KOPT-K1 (cell line): ENCODE results near the gene FSD1.
"Not testable (repeated sequence)": the region's sequence is repeated elsewhere in the genome, so short reads cannot be mapped to it uniquely, and the experiment has no call there.

Experiments
- H3K27ac ChIP-seq: fragments of 200-600 bp; sonication (generic); 2 replicates; pipeline ENCODE4 v1.5.1; 2016; ENCODE audit warnings: antibody characterized with exemption, mild to moderate bottlenecking, low read depth, low read length; ENCODE audit not compliant: poor library complexity, severe bottlenecking
- H3K36me3 ChIP-seq: fragments of 200-600 bp; sonication (generic); 2 replicates; pipeline ENCODE4 v1.5.1; 2017; ENCODE audit warnings: antibody characterized with exemption, mild to moderate bottlenecking, low read length, moderate library complexity; ENCODE audit not compliant: insufficient read depth
- H3K9me3 ChIP-seq: fragments of 200-600 bp; sonication (generic); 2 replicates; pipeline ENCODE4 v1.5.1; 2017; ENCODE audit warnings: antibody characterized with exemption, low read length, mild to moderate bottlenecking; ENCODE audit not compliant: insufficient read depth, poor library complexity, severe bottlenecking

The FSD1 gene

DNA sequence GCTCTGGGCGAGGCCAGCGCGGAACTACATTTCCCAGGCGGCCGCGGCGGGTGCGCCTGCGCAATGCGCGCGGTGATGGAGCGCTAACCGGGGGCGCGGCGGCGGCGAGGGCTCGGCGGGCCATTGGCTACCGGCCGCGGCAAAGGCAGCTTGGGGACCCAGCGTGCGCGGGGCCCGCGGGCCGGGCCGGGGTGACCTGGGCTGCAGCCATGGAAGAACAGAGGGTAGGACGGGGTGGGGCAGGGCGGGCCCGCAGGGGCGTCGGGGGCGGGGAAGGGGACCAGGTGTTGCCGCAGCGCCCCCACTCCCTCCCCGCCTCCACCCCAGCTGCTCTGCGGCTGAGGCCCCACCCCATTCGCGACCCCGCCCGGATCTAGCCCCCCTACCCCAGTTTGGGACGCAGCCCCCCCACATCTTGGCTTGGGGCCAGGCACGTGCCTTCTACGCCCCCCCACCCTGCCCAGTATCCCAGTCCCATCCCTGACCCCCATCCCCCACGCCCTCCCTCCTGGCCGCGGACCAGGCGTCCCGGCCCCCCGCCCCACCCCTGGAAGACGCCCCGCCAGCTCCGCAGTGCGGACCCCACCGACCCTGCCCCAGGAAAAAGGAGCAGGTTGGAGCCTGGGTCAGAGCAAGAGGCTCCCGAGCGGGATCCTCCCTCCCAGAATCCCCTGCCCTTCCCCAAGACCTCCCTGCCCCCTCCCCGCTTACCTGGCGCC, at the start of gene FSD1:
FSD1 (plus strand) TSS at position 61 of the 719 bp plus-strand sequence; CDS start at position 210, 149 bp downstream.
- H3K9me3 ChIP-seq = no peaks in the 10 kb centered on the region
- no peak within 1 kb of the TSS for H3K27ac ChIP-seq
- H3K36me3 ChIP-seq = no peaks in the 10 kb centered on the region

DNA sequence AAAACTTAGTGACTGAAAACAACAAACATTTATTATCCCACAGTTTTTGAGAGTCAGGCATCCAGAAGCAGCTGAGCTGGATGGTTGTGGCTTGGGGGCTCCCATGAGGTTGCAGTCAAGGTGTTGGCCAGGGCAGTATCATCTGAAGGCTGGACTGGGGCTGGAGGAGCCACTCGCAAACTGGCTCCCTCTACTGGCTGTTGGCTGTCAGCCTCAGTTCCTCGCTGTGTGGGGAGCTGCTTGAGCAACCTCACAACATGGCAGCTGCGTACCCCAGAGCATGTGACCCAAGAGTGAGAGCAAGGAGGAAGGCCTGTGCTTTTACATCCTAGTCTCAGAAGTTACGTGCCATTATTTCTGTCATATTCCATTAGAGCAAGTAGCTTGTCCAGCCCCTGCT, 47.8 kb upstream of the FSD1 start:
- H3K9me3 ChIP-seq = peaks cover 17% of the 10 kb centered on the region
- H3K27ac ChIP-seq = no peak overlapping the region
- H3K36me3 ChIP-seq = peaks cover 86% of the 10 kb centered on the region

DNA sequence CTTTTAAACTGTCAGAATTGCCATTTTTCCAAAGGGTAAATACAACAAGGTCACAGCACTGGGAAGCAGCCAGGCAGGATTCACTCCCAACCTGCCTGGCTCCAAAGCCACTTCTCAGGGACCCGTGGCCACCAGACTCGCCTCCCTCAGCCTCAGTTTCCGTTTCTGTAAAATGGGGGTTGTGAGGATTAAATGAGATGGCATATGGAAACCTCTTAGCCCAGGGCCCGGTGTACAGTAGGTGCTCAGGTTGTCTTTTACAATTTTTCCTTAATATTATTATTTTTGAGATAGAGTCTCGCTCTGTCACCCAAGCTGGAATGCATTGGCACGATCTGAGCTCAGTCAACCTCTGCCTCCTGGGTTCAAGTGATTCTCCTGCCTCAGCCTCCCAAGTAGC, 47.4 kb upstream of the FSD1 start:
- H3K36me3 ChIP-seq = peaks cover 86% of the 10 kb centered on the region
- peaks cover 17% of the 10 kb centered on the region for H3K9me3 ChIP-seq
- H3K27ac ChIP-seq = no peak overlapping the region

DNA sequence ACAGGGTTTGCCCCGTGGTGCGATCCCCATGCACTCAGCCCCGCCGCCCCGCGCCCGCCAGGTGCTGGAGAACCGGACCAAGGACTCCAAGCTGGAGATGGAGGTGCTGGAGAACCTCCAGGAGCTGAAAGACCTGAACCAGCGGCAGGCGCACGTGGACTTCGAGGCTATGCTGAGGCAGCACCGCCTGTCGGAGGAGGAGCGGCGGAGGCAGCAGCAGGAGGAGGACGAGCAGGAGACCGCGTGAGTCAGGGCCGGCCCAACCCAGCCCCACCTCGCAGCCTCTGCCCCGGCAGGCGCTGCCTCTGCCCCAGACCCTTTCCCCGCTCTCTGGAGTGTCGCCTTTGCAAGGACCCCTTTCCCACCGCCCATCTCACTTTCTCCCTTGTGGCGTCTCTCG, 46.2 kb upstream of the FSD1 start:
- H3K27ac ChIP-seq = no peak overlapping the region
- H3K9me3 ChIP-seq = peaks cover 13% of the 10 kb centered on the region
- peaks cover 89% of the 10 kb centered on the region for H3K36me3 ChIP-seq

DNA sequence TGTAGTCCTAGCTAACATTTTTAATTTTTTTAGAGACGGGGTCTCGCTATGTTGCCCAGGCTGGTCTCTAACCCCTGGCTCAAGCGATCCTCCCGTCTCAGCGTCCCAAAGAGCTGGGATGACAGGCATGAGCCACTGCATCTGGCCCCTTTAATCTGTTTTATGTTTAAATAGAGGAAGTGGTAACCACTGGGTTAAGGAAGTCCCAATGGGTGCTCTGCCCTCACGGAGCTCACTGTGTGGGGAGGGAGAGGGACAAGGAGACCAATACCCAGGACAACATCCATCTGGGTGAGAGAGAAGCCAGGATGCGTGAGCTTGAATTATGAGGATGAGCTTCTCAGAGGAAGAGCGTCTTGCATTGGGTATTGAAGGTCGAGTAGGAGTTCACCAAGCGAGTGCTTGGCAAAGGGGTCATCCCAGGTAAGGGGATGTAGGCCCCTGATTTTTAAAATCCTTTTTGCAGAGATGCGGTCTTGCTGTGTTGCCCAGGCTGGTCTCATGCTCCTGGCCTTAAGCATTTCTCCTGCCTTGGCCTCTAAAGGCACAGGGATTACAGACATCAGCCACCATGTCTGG, 43.7 kb upstream of the FSD1 start:
- H3K27ac ChIP-seq = no peak overlapping the region
- H3K36me3 ChIP-seq = peaks cover 88% of the 10 kb centered on the region
- H3K9me3 ChIP-seq = no peaks in the 10 kb centered on the region

DNA sequence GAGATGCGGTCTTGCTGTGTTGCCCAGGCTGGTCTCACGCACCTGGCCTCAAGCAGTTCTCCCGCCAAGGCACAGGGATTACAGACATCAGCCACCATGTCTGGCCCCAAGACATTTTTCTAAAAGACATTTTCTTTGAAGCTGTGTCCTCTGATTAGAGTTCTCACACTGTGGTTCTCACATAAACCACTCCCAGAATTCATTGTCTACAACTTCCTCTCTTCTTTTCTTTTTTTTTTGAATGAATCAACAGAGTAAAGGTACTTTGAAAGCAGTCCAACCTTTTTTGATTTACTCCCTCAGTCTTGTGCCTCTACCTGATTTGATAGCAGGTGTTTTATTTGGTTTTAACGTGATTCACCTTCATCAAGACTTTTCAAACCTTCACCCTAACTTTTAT, 39.6 kb upstream of the FSD1 start:
- Histone ChIP-seq H3K36me3 (peaks cover 89% of the 10 kb centered on the region), H3K9me3 (no peaks in the 10 kb centered on the region), H3K27ac (peak overlapping the region; percentile 25)

DNA sequence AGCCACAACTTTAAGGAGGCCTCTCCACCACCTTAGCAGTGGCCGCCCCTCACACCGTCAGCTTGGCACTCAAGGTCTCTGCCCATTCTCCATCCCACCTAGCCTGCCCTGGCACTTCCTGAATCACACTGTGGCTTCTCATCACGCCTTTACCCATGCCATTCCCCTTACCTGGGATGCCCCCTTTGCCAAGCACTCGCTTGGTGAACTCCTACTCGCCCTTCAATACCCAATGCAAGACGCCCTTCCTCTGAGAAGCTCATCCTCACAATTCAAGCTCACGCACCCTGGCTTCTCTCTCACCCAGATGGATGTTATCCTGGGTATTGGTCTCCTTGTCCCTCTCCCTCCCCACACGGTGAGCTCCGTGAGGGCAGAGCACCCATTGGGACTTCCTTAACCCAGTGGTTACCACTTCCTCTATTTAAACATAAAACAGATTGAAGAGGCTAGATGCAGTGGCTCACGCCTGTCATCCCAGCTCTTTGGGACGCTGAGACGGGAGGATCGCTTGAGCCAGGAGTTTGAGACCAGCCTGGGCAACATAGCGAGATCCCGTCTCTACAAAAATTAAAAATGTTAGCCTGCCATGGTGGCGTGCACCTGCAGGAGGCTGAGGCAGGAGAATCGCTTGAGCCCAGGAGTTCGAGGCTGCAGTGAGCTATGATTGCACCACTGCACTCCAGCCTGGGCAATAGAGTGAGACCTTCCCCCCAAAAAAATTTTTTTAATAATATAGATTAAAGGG, 38.0 kb upstream of the FSD1 start:
- Histone ChIP-seq H3K36me3 (peaks cover 84% of the 10 kb centered on the region), H3K9me3 (no peaks in the 10 kb centered on the region), H3K27ac (no peak overlapping the region)

DNA sequence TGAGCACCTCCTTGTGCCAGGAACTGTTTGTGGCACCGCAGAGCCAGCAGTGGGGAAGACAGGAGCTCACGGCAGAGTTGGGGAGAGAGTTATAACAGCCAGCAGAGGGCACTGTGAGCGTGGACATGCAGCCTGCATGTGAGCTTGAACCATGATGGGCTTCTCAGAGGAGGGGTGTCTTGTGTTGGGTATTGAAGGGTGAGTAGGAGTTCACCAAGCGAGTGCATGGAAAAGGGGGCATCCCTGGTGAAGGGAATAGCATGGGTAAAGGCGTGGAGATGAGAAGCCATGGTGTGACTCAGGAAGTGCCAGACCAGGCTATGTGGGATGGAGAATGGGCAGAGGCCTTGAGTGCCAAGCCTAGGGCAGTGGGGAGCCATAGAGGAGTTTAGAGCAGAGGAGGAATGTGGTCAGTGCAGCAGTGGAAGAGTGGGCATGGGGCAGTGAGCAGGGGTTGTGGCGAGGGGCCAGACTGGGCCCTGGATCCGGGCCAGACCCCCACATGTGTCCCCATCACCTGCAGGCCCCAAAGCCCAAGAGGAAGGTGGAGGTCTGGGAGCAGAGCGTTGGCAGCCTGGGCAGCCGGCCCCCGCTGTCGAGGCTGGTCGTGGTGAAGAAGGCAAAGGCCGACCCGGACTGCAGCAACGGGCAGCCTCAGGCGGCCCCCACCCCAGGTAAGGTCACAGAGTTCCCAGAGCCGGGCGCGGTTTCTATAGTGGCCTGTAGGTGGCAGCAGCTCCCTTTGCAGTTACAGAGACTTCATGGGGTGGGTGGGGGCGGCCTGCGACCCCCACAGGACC, 37.1 kb upstream of the FSD1 start:
- Histone ChIP-seq H3K36me3 (peaks cover 80% of the 10 kb centered on the region), H3K27ac (no peak overlapping the region), H3K9me3 (no peaks in the 10 kb centered on the region)

DNA sequence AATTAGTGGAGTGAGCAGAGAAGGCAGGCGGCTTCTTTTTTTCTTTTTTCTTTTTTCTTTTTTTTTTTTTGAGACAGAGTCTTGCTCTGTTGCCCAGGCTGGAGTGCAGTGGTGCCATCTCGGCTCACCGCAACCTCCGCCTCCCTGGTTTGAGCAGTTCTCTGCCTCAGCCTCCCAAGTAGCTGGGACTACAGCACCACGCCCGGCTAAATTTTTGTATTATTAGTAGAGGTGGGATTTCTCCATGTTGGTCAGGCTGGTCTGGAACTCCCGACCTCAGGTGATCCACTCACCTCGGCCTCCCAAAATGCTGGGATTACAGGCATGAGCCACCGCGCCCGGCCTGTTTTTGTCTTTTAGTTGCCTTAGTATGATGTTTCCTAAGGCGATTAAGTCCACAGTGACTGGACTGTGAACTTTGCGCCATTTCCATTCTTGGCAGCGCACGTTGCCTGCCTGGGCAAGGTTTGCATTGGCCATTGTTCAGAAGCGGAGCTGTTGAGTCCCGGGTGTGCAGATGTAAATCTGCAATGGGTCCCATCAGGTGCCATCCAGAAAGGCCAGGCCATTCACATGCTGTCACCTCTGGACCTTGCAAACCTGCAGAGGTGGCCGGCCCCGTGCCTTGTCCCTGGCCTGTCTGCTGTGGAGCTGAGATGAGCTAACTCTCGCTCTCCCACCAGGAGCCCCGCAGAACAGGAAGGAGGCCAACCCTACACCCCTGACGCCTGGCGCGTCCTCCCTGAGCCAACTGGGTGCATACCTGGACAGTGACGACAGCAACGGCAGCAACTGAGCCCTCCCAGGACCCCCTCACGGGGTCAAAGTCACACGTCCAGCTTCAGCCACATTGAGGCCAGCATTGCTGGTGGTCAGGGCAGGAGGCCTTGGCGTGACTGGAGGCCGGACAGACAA, 36.2 kb upstream of the FSD1 start:
- Histone ChIP-seq H3K27ac (no peak overlapping the region), H3K36me3 (peaks cover 71% of the 10 kb centered on the region), H3K9me3 (no peaks in the 10 kb centered on the region)

DNA sequence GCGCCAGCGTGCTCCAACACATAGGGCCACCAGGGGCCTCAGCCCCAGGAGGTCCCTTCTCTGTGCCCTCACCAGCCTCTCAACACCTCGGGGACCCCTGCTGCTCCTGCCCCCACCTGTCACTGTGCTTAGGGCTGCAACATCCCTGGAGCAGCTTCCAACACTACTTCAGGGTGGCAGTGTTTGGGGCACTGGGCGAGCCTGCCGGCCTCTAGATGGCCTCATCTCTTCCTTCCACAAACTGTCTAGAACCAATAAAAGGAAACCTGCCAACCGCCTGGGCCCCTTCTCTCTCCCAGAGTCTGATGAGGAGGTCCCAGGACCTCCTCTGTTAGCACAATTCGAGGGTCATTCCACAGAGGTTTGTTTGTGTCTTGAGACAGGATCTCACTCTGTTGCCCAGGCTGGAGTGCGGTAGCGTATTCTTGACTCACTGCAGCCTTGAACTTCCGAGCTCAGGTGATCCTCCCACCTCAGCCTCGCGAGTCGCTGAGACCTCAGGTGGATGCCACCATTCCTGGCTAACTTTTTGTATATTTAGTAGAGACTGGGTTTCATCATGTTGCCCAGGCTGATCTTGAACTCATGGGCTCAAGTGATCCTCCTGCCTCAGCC, 35.5 kb upstream of the FSD1 start:
- peaks cover 63% of the 10 kb centered on the region for H3K36me3 ChIP-seq
- no peaks in the 10 kb centered on the region for H3K9me3 ChIP-seq
- no peak overlapping the region for H3K27ac ChIP-seq

DNA sequence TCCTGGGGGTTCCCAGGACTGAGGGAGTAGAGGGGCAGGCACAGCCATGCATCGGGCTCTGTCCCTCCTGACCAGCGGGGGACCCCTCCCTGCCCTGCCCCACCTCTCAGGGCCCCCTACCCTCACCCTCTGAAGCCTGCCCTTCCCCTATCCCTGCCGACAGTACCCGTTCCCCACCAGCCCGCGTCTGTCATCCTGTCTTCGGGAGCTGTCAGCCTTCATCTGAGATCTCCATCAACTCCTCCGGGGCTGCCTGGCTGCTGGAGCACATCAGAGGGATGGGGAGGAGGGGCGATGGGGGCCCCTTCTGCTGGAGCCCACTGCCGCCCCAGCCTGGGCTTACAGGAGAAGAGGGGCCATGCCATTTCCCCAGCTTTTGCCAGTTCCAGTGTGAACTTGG, 31.5 kb upstream of the FSD1 start:
- Histone ChIP-seq H3K9me3 (no peaks in the 10 kb centered on the region), H3K36me3 (peaks cover 31% of the 10 kb centered on the region), H3K27ac (no peak overlapping the region)

DNA sequence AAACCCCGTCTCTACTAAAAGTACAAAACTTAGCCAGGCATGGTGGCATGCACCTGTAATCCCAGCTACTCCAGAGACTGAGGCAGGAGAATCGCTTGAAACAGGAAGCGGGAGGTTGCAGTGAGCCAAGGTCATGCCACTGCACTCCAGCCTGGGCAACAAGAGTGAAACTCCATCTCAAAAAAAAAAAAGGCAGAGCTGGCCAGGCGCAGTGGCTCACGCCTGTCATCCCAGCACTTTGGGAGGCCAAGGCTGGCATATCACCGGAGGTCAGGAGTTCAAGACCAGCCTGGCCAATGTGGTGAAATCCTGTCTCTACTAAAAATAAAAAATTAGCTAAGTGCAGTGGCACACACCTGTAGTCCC, 30.1 kb upstream of the FSD1 start:
- peaks cover 17% of the 10 kb centered on the region for H3K36me3 ChIP-seq
- H3K9me3 ChIP-seq, H3K27ac ChIP-seq: not testable (repeated sequence)

DNA sequence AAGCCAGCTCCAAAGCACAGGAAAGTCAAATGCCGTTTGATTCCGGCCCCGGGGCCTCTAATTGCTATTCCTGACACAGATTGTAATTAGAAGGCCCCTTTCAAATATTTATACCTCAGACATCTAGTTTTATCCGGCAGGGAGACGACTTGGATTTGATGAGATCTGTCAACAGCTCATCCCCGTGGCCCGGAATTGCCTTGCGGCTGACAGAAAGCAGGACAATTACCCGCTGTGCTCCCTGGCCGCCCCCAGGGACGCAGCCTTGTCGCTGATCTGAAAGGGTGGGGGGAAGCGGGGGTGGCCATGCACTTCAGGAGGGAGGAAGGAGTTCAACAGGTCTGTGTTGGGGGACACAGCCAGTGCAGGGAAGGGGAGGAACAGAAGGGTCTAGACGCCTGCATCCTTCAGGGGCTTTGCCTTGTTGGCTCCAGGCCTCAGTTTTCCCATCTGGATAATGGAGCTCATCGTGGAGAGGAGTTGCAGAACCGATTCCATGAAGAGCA, 27.2 kb upstream of the FSD1 start:
- no peaks in the 10 kb centered on the region for H3K9me3 ChIP-seq
- H3K36me3 ChIP-seq = peaks cover under 1% of the 10 kb centered on the region; the same call in 1 of the 2 replicates
- no peak overlapping the region for H3K27ac ChIP-seq

DNA sequence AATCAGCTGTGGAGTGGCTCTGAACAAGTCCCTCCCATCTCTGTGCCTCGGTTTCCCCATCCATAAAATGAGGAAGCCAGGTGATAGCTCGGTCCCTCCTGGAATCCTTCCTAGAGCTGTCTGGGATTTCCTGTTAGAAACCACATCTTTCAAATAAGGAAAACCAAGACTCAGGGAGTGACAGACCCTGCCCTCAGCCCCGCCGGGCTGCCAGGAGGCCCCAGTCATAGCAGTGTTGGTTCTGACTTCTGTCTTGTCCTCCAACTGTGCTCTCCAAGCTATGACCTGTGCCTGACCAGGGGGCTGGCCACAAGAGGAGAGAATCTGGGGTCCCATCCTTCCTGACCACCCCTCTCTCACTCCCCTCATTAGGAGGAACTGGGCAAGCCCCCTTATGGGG, 26.4 kb upstream of the FSD1 start:
- no peaks in the 10 kb centered on the region for H3K9me3 ChIP-seq
- H3K36me3 ChIP-seq = no peaks in the 10 kb centered on the region
- no peak overlapping the region for H3K27ac ChIP-seq
